ENCODE data around the gene OXNAD1.

The OXNAD1 gene

DNA sequence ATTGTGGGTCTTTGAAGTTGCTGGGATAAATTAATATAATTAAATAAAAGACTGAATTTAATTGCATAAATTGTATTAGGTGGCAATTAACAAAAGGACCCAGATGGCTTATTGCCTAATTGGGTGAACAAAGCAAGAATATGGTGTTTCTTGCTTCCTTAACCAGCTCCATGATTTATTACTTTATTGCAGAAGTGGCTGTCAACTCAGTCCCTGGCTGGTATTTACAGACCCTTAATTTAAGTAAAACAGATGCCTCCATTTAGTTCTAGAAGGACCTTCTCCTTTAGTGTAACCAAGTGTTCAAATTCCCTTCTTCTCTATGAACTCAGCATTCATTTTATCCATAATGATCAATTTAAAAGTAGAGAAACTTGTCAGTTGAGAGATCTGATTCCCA, 35.3 kb upstream of the OXNAD1 start:
- TF ChIP-seq, protein P1, sequence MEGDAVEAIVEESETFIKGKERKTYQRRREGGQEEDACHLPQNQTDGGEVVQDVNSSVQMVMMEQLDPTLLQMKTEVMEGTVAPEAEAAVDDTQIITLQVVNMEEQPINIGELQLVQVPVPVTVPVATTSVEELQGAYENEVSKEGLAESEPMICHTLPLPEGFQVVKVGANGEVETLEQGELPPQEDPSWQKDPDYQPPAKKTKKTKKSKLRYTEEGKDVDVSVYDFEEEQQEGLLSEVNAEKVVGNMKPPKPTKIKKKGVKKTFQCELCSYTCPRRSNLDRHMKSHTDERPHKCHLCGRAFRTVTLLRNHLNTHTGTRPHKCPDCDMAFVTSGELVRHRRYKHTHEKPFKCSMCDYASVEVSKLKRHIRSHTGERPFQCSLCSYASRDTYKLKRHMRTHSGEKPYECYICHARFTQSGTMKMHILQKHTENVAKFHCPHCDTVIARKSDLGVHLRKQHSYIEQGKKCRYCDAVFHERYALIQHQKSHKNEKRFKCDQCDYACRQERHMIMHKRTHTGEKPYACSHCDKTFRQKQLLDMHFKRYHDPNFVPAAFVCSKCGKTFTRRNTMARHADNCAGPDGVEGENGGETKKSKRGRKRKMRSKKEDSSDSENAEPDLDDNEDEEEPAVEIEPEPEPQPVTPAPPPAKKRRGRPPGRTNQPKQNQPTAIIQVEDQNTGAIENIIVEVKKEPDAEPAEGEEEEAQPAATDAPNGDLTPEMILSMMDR (conservative IDR thresholded peaks at IDR 0.05; ENCODE audit: low read depth, low read length), result no peak
- H3K4me3 ChIP-seq (ENCODE audit: low read length), result no peak overlapping the region
- no peak for DNase-seq (ENCODE audit: low read depth)

DNA sequence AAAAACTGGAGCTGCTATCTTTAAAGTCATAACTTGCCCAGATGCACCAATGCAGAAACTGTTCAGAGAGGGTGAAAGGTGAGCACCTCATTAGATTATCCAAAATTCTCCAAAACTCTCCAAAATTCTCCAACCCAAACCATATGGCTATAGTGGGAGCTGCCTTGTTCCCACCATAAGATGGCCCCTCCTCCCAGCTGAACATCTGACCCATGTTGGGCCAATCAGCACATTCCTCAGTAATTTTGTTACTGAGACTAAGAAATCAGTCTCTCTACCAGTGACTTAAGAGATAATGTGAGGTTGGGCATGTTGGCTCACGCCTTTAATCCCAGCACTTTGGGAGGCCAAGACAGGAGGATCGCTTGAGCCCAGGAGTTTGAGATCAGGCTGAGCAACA, 33.0 kb upstream of the OXNAD1 start:
- no peak overlapping the region for H3K4me3 ChIP-seq (ENCODE audit: low read length)
- no peak for DNase-seq (ENCODE audit: low read depth)
- TF ChIP-seq, protein P1 (conservative IDR thresholded peaks at IDR 0.05; ENCODE audit: low read depth, low read length), result no peak

DNA sequence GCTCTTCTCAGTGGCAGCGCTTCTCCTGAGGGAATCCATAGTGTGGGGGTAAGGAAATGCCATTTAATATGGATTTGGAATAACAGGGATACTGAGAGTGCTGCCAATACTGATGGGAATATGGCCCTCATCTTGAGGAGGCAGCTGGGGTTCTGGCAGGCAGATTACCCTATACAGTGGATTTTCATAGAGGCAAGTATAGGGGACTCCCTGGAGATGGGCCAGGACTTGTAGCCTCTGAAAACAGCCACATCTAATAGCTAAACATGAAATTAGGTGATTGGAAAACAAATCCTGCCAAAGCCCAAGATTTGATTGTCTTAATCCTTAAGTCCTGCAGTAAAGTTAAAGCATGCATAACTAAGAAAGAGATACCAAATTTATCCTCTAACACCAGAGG, 31.2 kb upstream of the OXNAD1 start:
- no peak for DNase-seq (ENCODE audit: low read depth)
- TF ChIP-seq, protein P1 (conservative IDR thresholded peaks at IDR 0.05; ENCODE audit: low read depth, low read length), result no peak
- no peak overlapping the region for H3K4me3 ChIP-seq (ENCODE audit: low read length)

DNA sequence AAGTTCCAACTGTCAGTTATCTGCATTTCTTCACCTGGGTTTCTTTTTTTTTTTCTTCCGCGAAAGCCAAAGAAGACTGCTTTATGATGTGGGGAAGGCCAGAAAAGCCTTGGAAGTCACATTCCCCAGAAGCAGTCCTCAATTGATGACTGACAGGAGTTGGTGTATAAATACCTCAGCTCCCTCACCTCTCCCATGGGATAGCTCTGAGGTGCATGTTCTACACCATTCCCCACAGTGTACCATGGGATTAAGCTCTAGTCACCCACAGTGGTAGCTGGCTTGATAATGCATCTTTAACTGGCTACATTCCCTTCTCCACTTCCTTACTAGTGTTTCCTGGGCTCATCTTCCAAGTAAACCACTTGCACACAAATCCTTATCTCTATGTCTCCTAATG, 30.7 kb upstream of the OXNAD1 start:
- TF ChIP-seq, protein P1 (conservative IDR thresholded peaks at IDR 0.05; ENCODE audit: low read depth, low read length), result no peak
- DNase-seq (ENCODE audit: low read depth), result no peak
- H3K4me3 ChIP-seq (ENCODE audit: low read length), result no peak overlapping the region

DNA sequence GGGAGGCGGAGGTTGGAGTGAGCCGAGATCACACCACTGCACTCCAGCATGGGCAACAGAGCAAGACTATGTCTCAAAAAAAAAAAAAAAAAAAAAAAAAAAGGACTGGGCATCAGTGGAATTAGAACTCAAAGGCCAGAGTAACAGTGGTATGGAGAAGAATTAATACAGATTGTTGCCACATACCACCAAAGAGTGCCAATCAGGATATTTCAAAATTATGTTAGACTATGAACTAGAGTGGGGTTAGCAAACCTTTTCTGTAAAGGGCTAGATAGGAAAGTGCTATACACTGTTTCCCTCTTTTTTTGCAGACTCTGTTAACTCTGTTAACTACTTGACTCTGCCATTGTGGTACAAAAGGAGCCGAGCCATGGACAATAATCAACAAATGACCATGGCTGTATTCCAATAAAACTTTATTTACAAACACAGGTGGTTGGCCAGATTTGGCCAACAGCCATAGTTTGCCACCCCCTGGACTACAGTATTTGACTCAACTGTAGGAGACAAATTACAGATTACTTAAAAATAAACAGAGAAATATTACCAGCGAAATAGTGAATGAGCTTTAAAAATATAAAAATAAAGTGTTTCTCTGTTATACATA, 28.9 kb upstream of the OXNAD1 start:
- no peak for DNase-seq (ENCODE audit: low read depth)
- no peak overlapping the region for H3K4me3 ChIP-seq (ENCODE audit: low read length)
- TF ChIP-seq, protein P1 (conservative IDR thresholded peaks at IDR 0.05; ENCODE audit: low read depth, low read length), result no peak

DNA sequence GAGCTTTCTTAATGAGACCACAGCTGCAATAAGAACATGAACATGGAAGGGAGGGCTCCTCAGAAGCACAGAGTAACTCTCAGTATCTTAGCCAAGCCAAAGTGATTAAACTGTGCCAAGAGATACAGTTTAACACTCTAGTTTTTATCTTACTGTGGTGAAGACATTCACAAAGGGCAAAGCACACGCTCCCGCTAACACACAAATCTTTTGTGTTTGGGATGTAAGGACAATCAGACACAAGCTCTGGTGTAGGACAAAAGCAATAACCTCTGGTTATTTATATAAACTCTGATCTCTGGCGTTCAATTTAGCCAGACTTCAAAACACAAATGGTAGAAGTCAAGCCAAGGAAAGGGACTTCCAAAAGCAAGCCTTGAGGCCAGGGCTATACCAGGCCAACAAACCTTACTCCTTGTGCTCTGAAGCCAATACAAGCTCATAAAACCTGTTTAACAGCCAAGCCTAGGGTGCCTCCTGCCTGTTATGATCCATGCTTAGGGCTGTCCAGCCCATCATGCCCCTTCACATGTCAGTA, 28.1 kb upstream of the OXNAD1 start:
- no peak for DNase-seq (ENCODE audit: low read depth)
- H3K4me3 ChIP-seq (ENCODE audit: low read length), result no peak overlapping the region
- TF ChIP-seq, protein P1 (conservative IDR thresholded peaks at IDR 0.05; ENCODE audit: low read depth, low read length), result no peak

DNA sequence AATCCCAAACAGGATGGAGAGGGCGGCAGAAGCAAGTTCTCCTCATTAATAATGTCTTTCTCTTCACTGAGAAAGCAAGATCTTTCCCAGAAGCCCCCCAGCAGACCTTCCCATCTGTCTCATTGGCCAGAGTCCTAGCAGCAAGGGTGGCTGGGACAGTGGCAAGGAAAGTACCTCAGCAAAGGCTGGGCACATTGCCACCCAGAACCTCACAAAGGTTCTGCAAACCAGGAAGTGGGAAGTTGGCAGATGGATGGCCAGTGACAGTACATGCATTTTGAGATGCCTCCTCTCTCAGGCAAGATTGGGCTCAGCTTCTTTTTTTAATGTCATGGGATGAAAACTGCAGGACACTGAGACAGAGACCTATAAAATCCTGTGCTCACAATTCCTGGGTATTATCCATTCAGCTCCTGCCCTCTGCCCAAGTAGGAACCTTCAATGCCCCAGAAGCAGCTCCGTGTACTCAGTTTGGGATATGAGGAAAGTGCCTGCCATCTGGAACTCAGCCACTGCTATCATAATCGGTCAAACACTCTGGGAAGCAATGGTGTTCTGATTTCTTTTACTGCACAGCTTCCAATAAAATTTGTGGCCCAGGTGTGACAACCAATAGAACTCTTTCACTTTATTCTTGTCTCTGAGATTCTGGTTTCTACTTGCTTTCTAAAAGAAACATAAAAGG, 25.8 kb upstream of the OXNAD1 start:
- TF ChIP-seq, protein P1 (conservative IDR thresholded peaks at IDR 0.05; ENCODE audit: low read depth, low read length), result no peak
- H3K4me3 ChIP-seq (ENCODE audit: low read length), result no peak overlapping the region
- DNase-seq (ENCODE audit: low read depth), result no peak

Measured in retinal pigment epithelial cell (primary cell).